ENCODE results near the gene SLC6A18. TPM values are rescaled to one million over a fixed set of nuclear protein-coding genes. Genes with fewer than 3 reads are reported as not detected.

The SLC6A18 gene
- total and polyA plus RNA-seq, 2 donors from 2014 or later, result 1.5 TPM; not detected in 1

- intact Hi-C loops (cut with DNase I), result no loop called here
- Histone ChIP-seq H3K27me3 (ENCODE audit: control insufficient read depth, insufficient read depth, low read length) (no peaks in the 10 kb centered on the region), H3K4me3 (ENCODE audit: low read length in 3 of 3) (no peak overlapping the region), H3K36me3 (ENCODE audit: control insufficient read depth in 2 of 3, insufficient read depth in 3 of 3, low read length in 3 of 3) (no peaks in the 10 kb centered on the region), H3K9ac (ENCODE audit: low read length in 3 of 3) (no peak overlapping the region), H3K27ac (ENCODE audit: low read depth in 2 of 2, low read length in 2 of 2) (no peak overlapping the region), H3K9me3 (ENCODE audit: control insufficient read depth in 2 of 3, insufficient read depth in 1 of 3, low read length in 3 of 3) (no peaks in the 10 kb centered on the region), H3K4me1 (ENCODE audit: control insufficient read depth in 2 of 3, insufficient read depth in 2 of 3, low read depth in 1 of 3, low read length in 3 of 3) (peaks cover 0 to 8% (median 5%) of the 10 kb centered on the region in 3 donors)
- peak in 1 of 5 donors; percentile 70 for DNase-seq
- FAIRE-seq, result no peak
- TF ChIP-seq CTCF (IDR thresholded peaks at IDR 0.05; ENCODE audit: borderline replicate concordance, extremely low read depth, insufficient read depth), result no peak
Observed at GRCh38 chr5:1185629-1186350, 39.4 kb upstream of the SLC6A18 start.

- Histone ChIP-seq H3K27me3 (ENCODE audit: control insufficient read depth, insufficient read depth, low read length) (no peaks in the 10 kb centered on the region), H3K9me3 (ENCODE audit: control insufficient read depth in 2 of 3, insufficient read depth in 1 of 3, low read length in 3 of 3) (no peaks in the 10 kb centered on the region), H3K4me1 (ENCODE audit: control insufficient read depth in 2 of 3, insufficient read depth in 2 of 3, low read depth in 1 of 3, low read length in 3 of 3) (peaks cover 0 to 8% (median 5%) of the 10 kb centered on the region in 3 donors), H3K36me3 (ENCODE audit: control insufficient read depth in 2 of 3, insufficient read depth in 3 of 3, low read length in 3 of 3) (no peaks in the 10 kb centered on the region), H3K27ac (ENCODE audit: low read depth in 2 of 2, low read length in 2 of 2) (no peak overlapping the region), H3K9ac (ENCODE audit: low read length in 3 of 3) (no peak overlapping the region), H3K4me3 (ENCODE audit: low read length in 3 of 3) (no peak overlapping the region)
- DNase-seq (peak in 2 of 5 donors; percentile 22 to 59), FAIRE-seq (no peak)
- intact Hi-C loops (cut with DNase I), result no loop called here
- no peak for TF ChIP-seq CTCF (IDR thresholded peaks at IDR 0.05; ENCODE audit: borderline replicate concordance, extremely low read depth, insufficient read depth)
Observed at GRCh38 chr5:1186351-1187233, 38.6 kb upstream of the SLC6A18 start.

- intact Hi-C loops (cut with DNase I), result no loop called here
- no peaks in the 10 kb centered on the region for H3K27me3 ChIP-seq (ENCODE audit: control insufficient read depth, insufficient read depth, low read length)
- no peaks in the 10 kb centered on the region for H3K9me3 ChIP-seq (ENCODE audit: control insufficient read depth in 2 of 3, insufficient read depth in 1 of 3, low read length in 3 of 3)
- no peak overlapping the region for H3K9ac ChIP-seq (ENCODE audit: low read length in 3 of 3)
- H3K4me3 ChIP-seq (ENCODE audit: low read length in 3 of 3), result no peak overlapping the region
- TF ChIP-seq CTCF (IDR thresholded peaks at IDR 0.05; ENCODE audit: borderline replicate concordance, extremely low read depth, insufficient read depth), result no peak
- no peaks in the 10 kb centered on the region for H3K36me3 ChIP-seq (ENCODE audit: control insufficient read depth in 2 of 3, insufficient read depth in 3 of 3, low read length in 3 of 3)
- DNase-seq, result peak in 1 of 5 donors; percentile 50
- FAIRE-seq, result no peak
- no peak overlapping the region for H3K27ac ChIP-seq (ENCODE audit: low read depth in 2 of 2, low read length in 2 of 2)
- peaks cover 0 to 8% (median 5%) of the 10 kb centered on the region in 3 donors for H3K4me1 ChIP-seq (ENCODE audit: control insufficient read depth in 2 of 3, insufficient read depth in 2 of 3, low read depth in 1 of 3, low read length in 3 of 3)
Observed at GRCh38 chr5:1187234-1187949, 37.8 kb upstream of the SLC6A18 start.

Data from kidney (tissue), 14 donors.